ENCODE measurements around the gene MS4A18.

DNA sequence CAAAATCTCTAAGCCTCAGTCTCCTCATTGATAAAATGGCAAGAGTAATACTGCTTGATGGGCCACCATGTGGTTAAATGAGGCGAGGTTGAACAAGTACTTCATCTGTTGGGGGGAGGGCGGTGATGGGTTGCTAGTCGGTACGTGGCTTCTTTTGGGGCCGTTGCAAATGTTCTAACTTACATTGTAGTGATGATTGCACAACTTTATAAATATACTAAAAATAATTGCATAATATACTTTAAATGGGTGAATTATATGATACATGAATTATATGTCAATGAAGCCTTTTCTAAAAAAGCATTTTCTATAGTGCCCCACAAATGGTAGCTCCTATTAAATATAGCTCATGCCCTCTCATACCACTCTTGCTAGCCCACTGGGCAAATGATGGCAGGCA is 18.6 kb upstream of the MS4A18 start:
- TF ChIP-seq, protein P1, sequence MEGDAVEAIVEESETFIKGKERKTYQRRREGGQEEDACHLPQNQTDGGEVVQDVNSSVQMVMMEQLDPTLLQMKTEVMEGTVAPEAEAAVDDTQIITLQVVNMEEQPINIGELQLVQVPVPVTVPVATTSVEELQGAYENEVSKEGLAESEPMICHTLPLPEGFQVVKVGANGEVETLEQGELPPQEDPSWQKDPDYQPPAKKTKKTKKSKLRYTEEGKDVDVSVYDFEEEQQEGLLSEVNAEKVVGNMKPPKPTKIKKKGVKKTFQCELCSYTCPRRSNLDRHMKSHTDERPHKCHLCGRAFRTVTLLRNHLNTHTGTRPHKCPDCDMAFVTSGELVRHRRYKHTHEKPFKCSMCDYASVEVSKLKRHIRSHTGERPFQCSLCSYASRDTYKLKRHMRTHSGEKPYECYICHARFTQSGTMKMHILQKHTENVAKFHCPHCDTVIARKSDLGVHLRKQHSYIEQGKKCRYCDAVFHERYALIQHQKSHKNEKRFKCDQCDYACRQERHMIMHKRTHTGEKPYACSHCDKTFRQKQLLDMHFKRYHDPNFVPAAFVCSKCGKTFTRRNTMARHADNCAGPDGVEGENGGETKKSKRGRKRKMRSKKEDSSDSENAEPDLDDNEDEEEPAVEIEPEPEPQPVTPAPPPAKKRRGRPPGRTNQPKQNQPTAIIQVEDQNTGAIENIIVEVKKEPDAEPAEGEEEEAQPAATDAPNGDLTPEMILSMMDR (conservative IDR thresholded peaks at IDR 0.05): no peak
- no peak for TF ChIP-seq ZFX (IDR thresholded peaks at IDR 0.05)
